SK-N-SH treated with all-trans-retinoic acid at 6 μM for 48 hours (cell line): ENCODE results near the gene PLA2G6.

Experiments
- ARNTL ChIP-seq: fragments of 450-650 bp; formaldehyde crosslinking; IDR thresholded peaks from 2 replicates; pipeline ENCODE4 v1.5.0; 2020; ENCODE audit warnings: low read depth, mild to moderate bottlenecking, moderate library complexity, borderline replicate concordance
- ZNF565 ChIP-seq: fragments of 450-650 bp; formaldehyde crosslinking; conservative IDR thresholded peaks from 2 replicates; pipeline ENCODE4 v1.5.0; 2020; ENCODE audit warnings: low read depth, mild to moderate bottlenecking, moderate library complexity

DNA sequence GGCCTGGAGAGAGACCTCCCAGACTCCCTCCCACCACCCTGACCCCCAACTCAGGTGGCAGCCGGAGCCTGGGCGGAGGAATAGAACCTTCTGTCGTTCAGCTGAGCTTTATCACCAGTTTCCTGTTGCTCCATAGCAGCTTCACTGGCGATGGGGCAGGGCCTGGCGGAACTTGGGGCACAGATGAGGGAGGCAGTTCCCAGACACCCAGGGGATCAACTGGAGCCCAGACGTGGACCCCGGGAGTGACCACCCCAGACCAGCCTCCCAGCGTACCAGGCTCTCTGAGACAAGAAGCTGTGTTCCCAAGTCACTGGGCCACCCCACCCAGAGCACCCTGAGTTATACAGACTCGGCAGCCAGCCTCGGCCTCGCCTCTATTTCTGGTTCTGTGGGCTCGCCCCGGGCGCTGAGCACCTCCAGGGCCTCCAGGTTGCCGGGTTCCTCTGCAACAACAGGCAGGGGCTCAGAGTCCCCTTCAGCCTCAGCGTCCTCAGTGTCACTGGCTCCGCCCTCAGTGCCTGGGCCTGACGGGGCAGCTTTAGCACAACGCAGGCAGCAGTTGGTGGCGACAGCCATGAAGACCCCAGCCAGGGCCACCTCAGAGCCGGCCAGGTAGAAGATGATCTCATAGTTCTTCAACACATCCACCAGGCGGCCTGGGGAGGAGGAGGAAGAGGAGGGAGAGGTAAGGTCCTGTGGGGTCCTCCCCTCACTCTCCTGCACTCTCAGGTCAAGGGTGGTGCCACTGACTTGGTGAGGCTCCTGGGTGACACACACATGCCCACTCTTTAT, 103.4 kb downstream of the PLA2G6 start:
- TF ChIP-seq ZNF565, result no peak
- no peak for TF ChIP-seq ARNTL (CRISPR knock-in tag)
